A549 (cell line): ENCODE results near the gene SSC5D. TPM values are rescaled to one million over a fixed set of nuclear protein-coding genes. Genes with fewer than 3 reads are reported as not detected.

Experiments used
- ATAC-seq, 2 experiments: fragments of 200-7000 bp in 1 of 2; fragments of >200 bp in 1 of 2; cut with Nextera tagmentation in 1 of 2; cut with Tn5 transposase in 1 of 2; 3 replicates each; pipeline versions ENCODE4 v1.8.0 to v1.9.1; 2018 to 2020; ENCODE audit warnings: mild to moderate bottlenecking in 1 of 2, moderate library complexity in 1 of 2
- CTCF ChIA-PET: fragments of 300-600 bp; sonication (Branson Sonifier 250); formaldehyde crosslinking; extraction: SDS; loops from one replicate; lab custom pipeline; 2021; ENCODE audit warnings: antibody characterized with exemption, inconsistent platforms; lab: Yijun Ruan, JAX
- POLR2A ChIA-PET: fragments of 350-600 bp; formaldehyde crosslinking; extraction: SDS; loops from one replicate; lab custom pipeline; 2021; ENCODE audit warnings: antibody characterized with exemption, inconsistent platforms; lab: Yijun Ruan, JAX
- DNase-seq, 2 experiments: peaks; one replicate each; pipeline versions ENCODE4 v3.0.0 to v3.0.0-alpha.2; 2011 to 2016; ENCODE audit warnings: low read depth in 1 of 2, low spot score in 1 of 2
- FAIRE-seq: peaks from 2 replicates; lab custom pipeline; 2011; peaks lifted over from hg19 to GRCh38; lab: Jason Lieb, UNC
- H3K27ac ChIP-seq, 2 experiments: fragments of >200 bp; sonication (Bioruptor Twin); formaldehyde crosslinking; 3 replicates each; pipeline ENCODE4 v1.5.1; 2016 to 2017
- H3K4me1 ChIP-seq: fragments of >200 bp; sonication (Bioruptor Twin); formaldehyde crosslinking; 3 replicates; pipeline ENCODE4 v1.6.1; 2016
- H3K4me2 ChIP-seq: fragments of >200 bp; sonication (Bioruptor Twin); formaldehyde crosslinking; 3 replicates; pipeline ENCODE4 v1.6.1; 2016
- H3K4me3 ChIP-seq: fragments of >200 bp; sonication (Bioruptor Twin); formaldehyde crosslinking; 3 replicates; pipeline ENCODE4 v1.5.1; 2016
- H3K9me3 ChIP-seq: fragments of >200 bp; sonication (Bioruptor Twin); formaldehyde crosslinking; 3 replicates; pipeline ENCODE4 v1.6.1; 2016
- CBX2 ChIP-seq: fragments of 200-600 bp; sonication (generic); IDR thresholded peaks from 2 replicates; pipeline ENCODE4 v1.6.1; 2016; ENCODE audit warnings: low read depth, mild to moderate bottlenecking, borderline replicate concordance
- CTCF ChIP-seq: fragments of >200 bp; sonication (Bioruptor Twin); formaldehyde crosslinking; IDR thresholded peaks from 3 replicates; pipeline ENCODE4 v1.5.1; 2016
- EP300 ChIP-seq, 2 experiments: fragments of >200 bp; sonication (Bioruptor Twin); formaldehyde crosslinking; IDR thresholded peaks; 2 replicates in 1 of 2; 3 replicates in 1 of 2; pipeline ENCODE4 v1.6.1; 2016 to 2017
- FOSB ChIP-seq: fragments of 250-450 bp; sonication (Bioruptor Pico); IDR thresholded peaks from 2 replicates; pipeline ENCODE4 v1.5.0; 2020; ENCODE audit warnings: mild to moderate bottlenecking, moderate library complexity
- FOSL2 ChIP-seq, 2 experiments: fragments of 450-650 bp in 1 of 2; fragments of >200 bp in 1 of 2; sonication (Bioruptor Twin) in 1 of 2; formaldehyde crosslinking; IDR thresholded peaks; 2 replicates each; pipeline versions ENCODE4 v1.5.0 to v1.6.1; 2016 to 2020; ENCODE audit warnings: mild to moderate bottlenecking in 1 of 2, moderate library complexity in 1 of 2
- HDAC2 ChIP-seq: fragments of 200-600 bp; sonication (generic); IDR thresholded peaks from 2 replicates; pipeline ENCODE4 v1.6.1; 2016
- HEYL ChIP-seq: fragments of 250-450 bp; sonication (Bioruptor Pico); IDR thresholded peaks from 2 replicates; pipeline ENCODE4 v1.8.0; 2021; ENCODE audit warnings: mild to moderate bottlenecking, moderate library complexity
- HOXA7 ChIP-seq: fragments of 250-450 bp; sonication (Bioruptor Pico); IDR thresholded peaks from 2 replicates; pipeline ENCODE4 v1.5.0; 2020; ENCODE audit warnings: mild to moderate bottlenecking, moderate library complexity
- JUN ChIP-seq, 2 experiments: fragments of >200 bp; sonication (Bioruptor Twin); formaldehyde crosslinking; IDR thresholded peaks; 2 replicates in 1 of 2; 3 replicates in 1 of 2; pipeline ENCODE4 v1.6.1; 2016 to 2017
- KDM1A ChIP-seq: fragments of 200-600 bp; sonication (generic); IDR thresholded peaks from 2 replicates; pipeline ENCODE4 v1.6.1; 2016; ENCODE audit warnings: low read depth, mild to moderate bottlenecking
- MAZ ChIP-seq: fragments of 150-350 bp; IDR thresholded peaks from 2 replicates; pipeline ENCODE4 v1.6.1; 2014; ENCODE audit warnings: antibody characterized with exemption, low read depth, low read length, borderline replicate concordance
- NFE2L2 ChIP-seq: fragments of 150-350 bp; conservative IDR thresholded peaks from 2 replicates; pipeline ENCODE4 v1.6.1; 2014; ENCODE audit warnings: low read length
- POLR2A ChIP-seq: IDR thresholded peaks from 2 replicates; pipeline ENCODE4 v1.6.1; 2012; ENCODE audit warnings: mild to moderate bottlenecking, low read length
- RCOR1 ChIP-seq: fragments of 150-350 bp; IDR thresholded peaks from 2 replicates; pipeline ENCODE4 v1.6.1; 2014; ENCODE audit warnings: antibody characterized with exemption, low read length, low read depth
- TP53 ChIP-seq: fragments of 250-450 bp; sonication (Bioruptor Pico); IDR thresholded peaks from 2 replicates; pipeline ENCODE4 v1.5.0; 2021; ENCODE audit warnings: mild to moderate bottlenecking, moderate library complexity
- USF2 ChIP-seq: fragments of 450-650 bp; IDR thresholded peaks from 2 replicates; pipeline ENCODE4 v1.6.1; 2014; ENCODE audit warnings: antibody characterized with exemption
- ZC3H11A ChIP-seq: fragments of 450-650 bp; IDR thresholded peaks from 2 replicates; pipeline ENCODE4 v1.6.1; 2014; ENCODE audit warnings: antibody characterized with exemption, mild to moderate bottlenecking
- ZSCAN20 ChIP-seq: fragments of 250-450 bp; sonication (Bioruptor Pico); IDR thresholded peaks from 2 replicates; pipeline ENCODE4 v1.8.0; 2022; ENCODE audit warnings: mild to moderate bottlenecking, moderate library complexity
- WGBS: methylation state at CpG from one replicate; pipeline ENCODE4 v1.1.6; 2017; ENCODE audit errors: missing lambda C conversion rate; 5-methylcytosine and 5-hydroxymethylcytosine counted together
- polyA plus RNA-seq, 4 experiments: library from polyadenylated mRNA; depleted of rRNA in 3 of 4; stranded (reverse); fragments of >200 nt; fragmentation: RNase III in 1 of 4; extraction: RNeasy Plus Mini Kit Qiagen cat#74134 plus additional on column Dnase treatment in 1 of 4; gene quantifications; 2 replicates in 3 of 4; 3 replicates in 1 of 4; pipeline ENCODE4 v1.2.3, GENCODE V29; 2011 to 2017
- TF ChIP-seq, protein P1 (sequence below): fragments of 250-450 bp; sonication (Bioruptor Pico); IDR thresholded peaks from 2 replicates; pipeline ENCODE4 v1.5.0; 2021; ENCODE audit warnings: mild to moderate bottlenecking, moderate library complexity, borderline replicate concordance
- TF ChIP-seq, protein P2 (sequence below): IDR thresholded peaks from 2 replicates; pipeline ENCODE4 v1.6.1; 2012
- TF ChIP-seq, protein P3 (sequence below): fragments of >200 bp; sonication (Bioruptor Twin); formaldehyde crosslinking; IDR thresholded peaks from 2 replicates; pipeline ENCODE4 v1.6.1; 2016
- TF ChIP-seq, protein P4 (sequence below): fragments of >200 bp; sonication (Bioruptor Twin); formaldehyde crosslinking; IDR thresholded peaks from 3 replicates; pipeline ENCODE4 v1.6.1; 2016

SSC5D gene
- polyA plus RNA-seq, 2 of the 4 experiments (the other 2 are of a cell fraction), result 0.22 to 1.5 TPM

DNA sequence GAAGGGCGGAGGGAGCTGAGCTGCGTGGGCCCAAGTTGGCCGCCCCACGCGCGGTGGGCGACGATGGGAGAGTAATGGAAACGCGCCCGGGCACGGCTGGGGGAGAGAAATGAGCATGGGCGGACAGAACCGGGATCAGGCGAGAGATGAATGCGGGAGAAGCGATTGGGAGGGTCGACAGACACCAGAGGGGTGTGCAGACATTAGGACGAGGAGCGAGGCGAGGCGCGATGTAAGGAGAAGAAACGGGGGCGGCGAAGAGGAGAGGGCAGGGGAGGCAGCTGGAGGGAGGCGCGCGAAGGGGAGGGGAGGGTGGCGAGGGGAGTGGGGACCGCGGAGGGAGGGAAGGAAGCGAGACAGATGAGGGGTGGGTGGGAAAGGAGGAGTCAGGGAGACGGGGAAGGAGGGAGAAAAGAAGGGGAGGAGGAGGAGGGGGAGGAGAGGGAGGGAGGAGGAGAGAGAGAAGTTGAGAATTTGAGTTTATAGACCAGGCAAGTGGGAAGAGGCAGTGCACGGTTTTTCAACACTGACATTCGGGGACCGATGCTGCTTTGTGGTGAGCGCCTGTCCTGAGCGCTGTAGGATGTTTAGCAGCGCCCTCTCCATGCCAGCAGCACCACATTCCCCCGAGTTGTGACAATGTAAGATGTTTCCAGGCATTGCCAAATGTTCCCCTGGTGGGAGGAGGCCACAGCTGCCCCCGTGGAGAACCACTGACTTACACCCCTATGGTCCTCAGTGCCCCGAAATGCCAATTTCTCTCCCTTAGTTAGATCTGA lies 45.0 kb upstream of the SSC5D start, which contains the start of gene SHISA7:
Gene SHISA7 (minus strand): TSS at position 256 of the 779 bp plus-strand sequence. CDS start 437 bp downstream, outside the sequence.
- POLR2A ChIA-PET, result interaction anchor here (1.0 kb wide), 1 partner anchor 181 kb away, joined by 4 read pairs; the partner anchor contains the start of gene ZNF784
- FAIRE-seq, result no peak
- Histone ChIP-seq H3K4me1 (peaks cover 23% of the 10 kb centered on the region), H3K4me2 (peak within 1 kb of the TSS; percentile 89), H3K4me3 (peak within 1 kb of the TSS; percentile 35; the same call in 2 of the 3 replicates), H3K27ac (no peak within 1 kb of the TSS), H3K9me3 (no peaks in the 10 kb centered on the region)
- peak; percentile 15 to 43; a peak in 4 of 6 replicates for ATAC-seq
- WGBS, result 14% methylated on average over 36 of the region's 43 CpGs
- peak in 1 of 2 experiments; percentile 72 for DNase-seq
- TF ChIP-seq, protein P1, sequence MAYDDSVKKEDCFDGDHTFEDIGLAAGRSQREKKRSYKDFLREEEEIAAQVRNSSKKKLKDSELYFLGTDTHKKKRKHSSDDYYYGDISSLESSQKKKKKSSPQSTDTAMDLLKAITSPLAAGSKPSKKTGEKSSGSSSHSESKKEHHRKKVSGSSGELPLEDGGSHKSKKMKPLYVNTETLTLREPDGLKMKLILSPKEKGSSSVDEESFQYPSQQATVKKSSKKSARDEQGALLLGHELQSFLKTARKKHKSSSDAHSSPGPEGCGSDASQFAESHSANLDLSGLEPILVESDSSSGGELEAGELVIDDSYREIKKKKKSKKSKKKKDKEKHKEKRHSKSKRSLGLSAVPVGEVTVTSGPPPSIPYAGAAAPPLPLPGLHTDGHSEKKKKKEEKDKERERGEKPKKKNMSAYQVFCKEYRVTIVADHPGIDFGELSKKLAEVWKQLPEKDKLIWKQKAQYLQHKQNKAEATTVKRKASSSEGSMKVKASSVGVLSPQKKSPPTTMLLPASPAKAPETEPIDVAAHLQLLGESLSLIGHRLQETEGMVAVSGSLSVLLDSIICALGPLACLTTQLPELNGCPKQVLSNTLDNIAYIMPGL, result no peak
- TF ChIP-seq, protein P2, sequence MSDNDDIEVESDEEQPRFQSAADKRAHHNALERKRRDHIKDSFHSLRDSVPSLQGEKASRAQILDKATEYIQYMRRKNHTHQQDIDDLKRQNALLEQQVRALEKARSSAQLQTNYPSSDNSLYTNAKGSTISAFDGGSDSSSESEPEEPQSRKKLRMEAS, result no peak
- no peak for TF ChIP-seq KDM1A
- no peak for TF ChIP-seq JUN (IDR thresholded peaks at IDR 0.05)
- no peak for TF ChIP-seq EP300 (IDR thresholded peaks at IDR 0.05)
- no peak for TF ChIP-seq CBX2
- TF ChIP-seq TP53 (CRISPR knock-in tag), result no peak
- TF ChIP-seq RCOR1, result no peak
- CTCF ChIA-PET, result interaction anchor here (0.5 to 4.7 kb wide), 12 partner anchors 10 to 303 kb away, joined by 3 to 31 read pairs (median 4); partner anchors contain the start of gene KMT5C

GRCh38 chr19:55443824-55444480 lies 44.3 kb upstream of the SSC5D start:
- H3K9me3 ChIP-seq, result no peaks in the 10 kb centered on the region
- 32% methylated on average over 18 of the region's 18 CpGs for WGBS
- H3K27ac ChIP-seq, result no peak overlapping the region
- ATAC-seq, result peak in 1 of 2 experiments; percentile 1; a peak in 2 of 6 replicates
- no peak for TF ChIP-seq HEYL
- TF ChIP-seq NFE2L2, result no peak
- TF ChIP-seq, protein P3, sequence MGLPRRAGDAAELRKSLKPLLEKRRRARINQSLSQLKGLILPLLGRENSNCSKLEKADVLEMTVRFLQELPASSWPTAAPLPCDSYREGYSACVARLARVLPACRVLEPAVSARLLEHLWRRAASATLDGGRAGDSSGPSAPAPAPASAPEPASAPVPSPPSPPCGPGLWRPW, result no peak
- no peak for TF ChIP-seq MAZ
- no peak for FAIRE-seq
- H3K4me1 ChIP-seq, result peaks cover 23% of the 10 kb centered on the region
- ChIA-PET CTCF (interaction anchor here (0.5 to 4.7 kb wide), 12 partner anchors 10 to 490 kb away, joined by 3 to 31 read pairs (median 4); partner anchors contain the start of gene KMT5C), POLR2A (interaction anchor here (1.0 kb wide), 1 partner anchor 181 kb away, joined by 4 read pairs; the partner anchor contains the start of gene ZNF784)
- DNase-seq, result no peak
- H3K4me2 ChIP-seq, result no peak overlapping the region
- no peak overlapping the region for H3K4me3 ChIP-seq

DNA sequence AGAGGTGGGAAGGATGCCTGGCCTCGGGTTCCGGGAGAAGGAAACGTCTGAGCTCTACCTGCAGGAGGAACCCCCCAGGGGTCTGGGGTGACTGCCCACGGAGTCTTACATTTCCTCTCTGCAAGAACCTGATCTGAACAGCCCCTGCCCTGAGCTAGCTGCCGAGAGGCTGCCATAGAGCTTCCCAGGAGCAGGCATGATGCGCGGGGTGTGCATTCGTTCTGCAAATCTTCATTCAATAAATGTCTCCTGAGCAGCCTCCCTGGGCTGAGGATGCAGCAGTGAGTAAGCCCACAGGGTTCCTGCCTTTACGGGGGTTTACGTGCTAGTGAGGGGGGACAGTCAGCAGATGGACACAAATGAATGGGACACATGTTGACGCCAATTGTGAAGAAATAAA lies 43.6 kb upstream of the SSC5D start:
- WGBS, result 33% methylated on average over 11 of the region's 11 CpGs
- CTCF ChIA-PET, result interaction anchor here (0.5 to 4.7 kb wide), 9 partner anchors 9 to 304 kb away, joined by 3 to 31 read pairs (median 3); no protein-coding TSS in a partner anchor
- H3K27ac ChIP-seq, result no peak overlapping the region
- TF ChIP-seq ZSCAN20 (CRISPR knock-in tag) (no peak), JUN (IDR thresholded peaks at IDR 0.05) (no peak), HOXA7 (CRISPR knock-in tag) (no peak), EP300 (IDR thresholded peaks at IDR 0.05) (no peak), HDAC2 (no peak), USF2 (no peak), MAZ (no peak), ZC3H11A (no peak), TP53 (CRISPR knock-in tag) (no peak), CTCF (no peak), POLR2A (no peak), FOSB (CRISPR knock-in tag) (no peak), FOSL2 (IDR thresholded peaks at IDR 0.05) (no peak), FOSL2 (CRISPR knock-in tag; IDR thresholded peaks at IDR 0.05) (no peak)
- TF ChIP-seq, protein P4, sequence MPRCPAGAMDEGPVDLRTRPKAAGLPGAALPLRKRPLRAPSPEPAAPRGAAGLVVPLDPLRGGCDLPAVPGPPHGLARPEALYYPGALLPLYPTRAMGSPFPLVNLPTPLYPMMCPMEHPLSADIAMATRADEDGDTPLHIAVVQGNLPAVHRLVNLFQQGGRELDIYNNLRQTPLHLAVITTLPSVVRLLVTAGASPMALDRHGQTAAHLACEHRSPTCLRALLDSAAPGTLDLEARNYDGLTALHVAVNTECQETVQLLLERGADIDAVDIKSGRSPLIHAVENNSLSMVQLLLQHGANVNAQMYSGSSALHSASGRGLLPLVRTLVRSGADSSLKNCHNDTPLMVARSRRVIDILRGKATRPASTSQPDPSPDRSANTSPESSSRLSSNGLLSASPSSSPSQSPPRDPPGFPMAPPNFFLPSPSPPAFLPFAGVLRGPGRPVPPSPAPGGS, result no peak
- H3K4me3 ChIP-seq, result no peak overlapping the region
- H3K9me3 ChIP-seq, result no peaks in the 10 kb centered on the region
- peaks cover 23% of the 10 kb centered on the region for H3K4me1 ChIP-seq
- FAIRE-seq, result no peak
- POLR2A ChIA-PET, result no interaction called here
- H3K4me2 ChIP-seq, result no peak overlapping the region
- no peak for ATAC-seq
- DNase-seq, result no peak
